ENCODE results near the gene GALNT18. TPM values are rescaled to one million over a fixed set of nuclear protein-coding genes. Genes with fewer than 3 reads are reported as not detected.

GALNT18 gene
- total RNA-seq = 5.2 and 11.7 TPM in 2 replicates

DNA sequence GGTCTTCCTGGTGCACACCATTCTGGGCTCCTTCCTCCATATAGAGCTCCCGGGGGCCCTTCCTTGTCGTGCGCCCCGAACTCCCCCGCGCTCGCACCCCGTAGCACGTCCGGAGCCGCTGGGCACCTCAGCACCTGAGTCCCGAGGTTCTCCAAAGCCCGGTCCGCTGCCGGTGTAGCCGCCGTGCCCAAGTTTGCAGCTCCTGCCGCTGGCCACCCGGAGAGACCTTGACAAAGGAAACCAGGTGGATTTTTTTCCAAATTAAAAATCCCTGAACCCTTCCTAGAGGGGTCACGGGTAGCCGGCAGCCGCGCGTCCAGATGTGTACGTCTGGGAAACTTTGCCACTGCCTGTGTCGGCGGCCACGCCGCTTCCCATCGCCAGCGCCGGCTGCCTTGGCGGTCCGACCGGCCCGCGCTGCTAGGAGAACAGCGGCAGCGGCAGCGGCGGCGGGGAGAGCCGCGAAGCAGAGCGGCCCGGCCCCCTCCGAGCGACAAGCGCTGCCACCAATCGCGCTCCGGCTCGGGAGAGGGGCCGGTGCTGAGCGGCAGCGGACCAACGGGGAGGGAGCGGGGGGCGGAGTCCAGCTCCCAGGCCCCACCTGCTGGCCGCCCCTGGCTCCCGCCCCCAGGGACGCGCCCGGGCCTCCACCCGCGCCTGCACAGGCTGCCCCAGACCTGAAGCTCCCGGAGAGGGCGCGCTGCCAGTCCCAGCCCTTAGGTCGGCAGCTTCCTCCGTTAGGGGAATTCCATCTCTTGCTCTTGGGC is at the start of gene GALNT18:
GALNT18 (minus strand) TSS at position 433 of the 767 bp plus-strand sequence.
- TF ChIP-seq, protein P1, sequence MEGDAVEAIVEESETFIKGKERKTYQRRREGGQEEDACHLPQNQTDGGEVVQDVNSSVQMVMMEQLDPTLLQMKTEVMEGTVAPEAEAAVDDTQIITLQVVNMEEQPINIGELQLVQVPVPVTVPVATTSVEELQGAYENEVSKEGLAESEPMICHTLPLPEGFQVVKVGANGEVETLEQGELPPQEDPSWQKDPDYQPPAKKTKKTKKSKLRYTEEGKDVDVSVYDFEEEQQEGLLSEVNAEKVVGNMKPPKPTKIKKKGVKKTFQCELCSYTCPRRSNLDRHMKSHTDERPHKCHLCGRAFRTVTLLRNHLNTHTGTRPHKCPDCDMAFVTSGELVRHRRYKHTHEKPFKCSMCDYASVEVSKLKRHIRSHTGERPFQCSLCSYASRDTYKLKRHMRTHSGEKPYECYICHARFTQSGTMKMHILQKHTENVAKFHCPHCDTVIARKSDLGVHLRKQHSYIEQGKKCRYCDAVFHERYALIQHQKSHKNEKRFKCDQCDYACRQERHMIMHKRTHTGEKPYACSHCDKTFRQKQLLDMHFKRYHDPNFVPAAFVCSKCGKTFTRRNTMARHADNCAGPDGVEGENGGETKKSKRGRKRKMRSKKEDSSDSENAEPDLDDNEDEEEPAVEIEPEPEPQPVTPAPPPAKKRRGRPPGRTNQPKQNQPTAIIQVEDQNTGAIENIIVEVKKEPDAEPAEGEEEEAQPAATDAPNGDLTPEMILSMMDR (IDR thresholded peaks at IDR 0.05; ENCODE audit: insufficient read depth, low read depth, low read length) = peak; percentile 51
- DNase-seq (ENCODE audit: low read depth) = peak; percentile 89
- H3K4me3 ChIP-seq (ENCODE audit: low read depth, low read length) = peak within 1 kb of the TSS; percentile 55

DNA sequence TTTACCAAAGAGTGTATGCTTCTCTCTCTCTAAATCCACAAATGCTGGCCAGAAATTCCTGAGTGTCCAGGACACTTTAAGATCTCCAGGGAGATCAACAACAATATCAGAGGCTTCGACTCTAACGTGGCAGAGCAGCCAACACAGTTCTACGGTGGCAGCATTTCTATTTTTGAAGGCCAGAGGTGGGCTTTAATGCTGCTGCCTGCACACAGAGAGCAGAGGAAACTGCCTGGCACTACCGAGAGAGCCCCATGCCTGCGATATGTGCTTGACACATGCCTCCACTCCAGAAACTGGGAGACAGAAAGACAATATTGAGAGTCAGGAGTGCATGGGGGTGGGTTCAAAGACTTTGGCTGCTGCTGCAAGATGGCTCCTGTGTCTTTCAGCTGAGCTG is 48.8 kb upstream of the GALNT18 start:
- TF ChIP-seq, protein P1 (IDR thresholded peaks at IDR 0.05; ENCODE audit: insufficient read depth, low read depth, low read length) = no peak
- no peak overlapping the region for H3K4me3 ChIP-seq (ENCODE audit: low read depth, low read length)
- no peak for DNase-seq (ENCODE audit: low read depth)

DNA sequence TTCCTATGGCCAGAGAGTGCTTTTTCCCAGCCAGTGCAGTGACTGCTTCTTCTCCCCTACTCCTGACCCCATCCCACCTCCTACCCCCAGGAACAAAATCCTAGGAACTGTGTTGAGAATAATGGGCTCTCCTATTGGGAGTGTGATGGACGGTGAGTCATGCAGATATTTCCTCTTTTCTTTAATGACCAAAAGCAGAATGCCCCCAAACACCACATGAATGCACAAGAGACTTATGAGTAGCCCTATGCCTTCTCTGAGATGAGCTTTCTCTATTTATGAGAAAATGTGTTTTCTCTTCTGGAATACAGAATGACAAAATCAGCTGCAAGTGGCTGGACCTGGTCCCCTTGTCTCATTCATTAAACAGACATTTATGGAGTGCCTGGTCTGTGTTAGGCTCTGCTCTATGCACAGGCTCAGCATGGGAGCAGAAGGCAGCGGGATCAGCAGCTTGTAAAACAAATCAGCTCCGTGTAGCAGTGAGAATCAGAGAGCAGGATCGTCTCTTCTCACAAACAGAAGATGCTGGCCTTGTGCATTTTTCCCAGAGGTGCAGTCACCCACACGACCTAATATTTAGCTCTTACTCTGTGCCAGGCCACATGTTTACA is 47.5 kb upstream of the GALNT18 start:
- TF ChIP-seq, protein P1 (IDR thresholded peaks at IDR 0.05; ENCODE audit: insufficient read depth, low read depth, low read length) = no peak
- H3K4me3 ChIP-seq (ENCODE audit: low read depth, low read length) = no peak overlapping the region
- DNase-seq (ENCODE audit: low read depth) = peak; percentile 2

DNA sequence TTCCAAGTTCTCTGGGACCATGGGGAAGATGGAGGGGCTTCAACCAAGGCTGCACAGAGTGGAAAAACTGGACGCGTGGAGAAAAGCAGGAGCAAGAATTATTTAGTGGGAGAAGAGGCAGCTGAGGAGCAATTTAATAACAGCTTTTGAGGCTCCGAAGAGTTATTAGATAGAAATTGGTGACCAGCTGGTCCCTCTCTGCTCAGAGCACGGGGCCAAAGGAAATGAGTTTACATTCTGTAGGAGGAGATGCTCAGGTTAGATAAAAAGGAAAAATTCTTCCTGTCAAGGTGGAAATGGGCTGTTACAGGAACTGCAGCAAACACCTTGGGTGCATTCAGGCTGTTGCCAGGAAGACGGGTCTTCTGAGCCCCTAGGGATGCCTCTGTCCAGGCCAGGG is 47.0 kb upstream of the GALNT18 start:
- TF ChIP-seq, protein P1 (IDR thresholded peaks at IDR 0.05; ENCODE audit: insufficient read depth, low read depth, low read length) = no peak
- no peak overlapping the region for H3K4me3 ChIP-seq (ENCODE audit: low read depth, low read length)
- DNase-seq (ENCODE audit: low read depth) = no peak

DNA sequence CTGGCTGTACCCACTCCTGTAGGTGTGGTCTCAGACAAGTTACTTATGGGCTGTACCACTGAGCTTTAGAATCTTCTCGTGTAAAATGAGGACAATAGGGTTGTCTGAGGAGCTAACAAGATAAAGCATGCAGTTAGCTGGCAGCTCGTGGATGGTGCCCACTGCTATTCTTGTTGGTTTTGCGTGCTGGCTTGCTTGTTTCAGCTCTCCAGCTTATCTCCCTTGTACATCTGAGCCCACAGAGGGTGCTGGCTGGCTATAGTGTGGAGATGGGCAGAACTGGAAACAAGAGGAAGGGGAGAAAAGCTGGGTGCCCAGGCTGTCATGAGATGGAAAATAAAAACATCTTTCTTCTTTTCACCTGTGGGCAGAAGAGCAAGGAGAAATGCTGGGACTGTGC is 46.5 kb upstream of the GALNT18 start:
- DNase-seq (ENCODE audit: low read depth) = no peak
- TF ChIP-seq, protein P1 (IDR thresholded peaks at IDR 0.05; ENCODE audit: insufficient read depth, low read depth, low read length) = no peak
- no peak overlapping the region for H3K4me3 ChIP-seq (ENCODE audit: low read depth, low read length)

DNA sequence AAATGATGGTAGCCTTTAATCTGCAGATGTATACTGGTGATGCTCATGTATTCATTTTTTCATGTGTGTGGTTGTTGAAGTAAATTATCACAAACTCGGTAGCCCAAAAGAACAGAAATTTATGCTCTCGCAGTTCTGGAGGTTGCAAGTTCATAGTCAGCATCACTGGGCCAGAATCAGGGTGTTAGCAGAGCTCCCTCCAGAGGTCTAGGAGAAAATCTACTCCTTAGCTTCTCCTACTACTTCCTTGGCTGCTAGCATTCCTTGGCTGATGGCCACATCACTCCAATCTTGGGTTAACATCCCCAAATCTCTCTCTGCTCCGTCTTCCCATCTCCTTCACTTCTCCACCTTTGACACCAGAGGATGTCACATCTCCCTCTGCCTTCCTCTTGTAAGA is 45.3 kb upstream of the GALNT18 start:
- no peak overlapping the region for H3K4me3 ChIP-seq (ENCODE audit: low read depth, low read length)
- no peak for DNase-seq (ENCODE audit: low read depth)
- TF ChIP-seq, protein P1 (IDR thresholded peaks at IDR 0.05; ENCODE audit: insufficient read depth, low read depth, low read length) = peak; percentile 11
